Lower lobe of right lung (tissue), 2 donors: ENCODE results near the gene FADS2. TPM values are rescaled to one million over a fixed set of nuclear protein-coding genes. Genes with fewer than 3 reads are reported as not detected.

ENCODE experiments used
- ATAC-seq, 2 donors: fragments of 200-7000 bp; cut with Tn5 transposase; one replicate each; pipeline ENCODE4 v1.9.1; 2020 to 2022; ENCODE audit warnings: mild to moderate bottlenecking in 2 of 2, moderate library complexity in 2 of 2
- DNase-seq: peaks from one replicate; pipeline ENCODE4 v3.0.0-alpha.2; 2020
- H3K27ac ChIP-seq: fragments of 200-600 bp; one replicate; pipeline ENCODE4 v1.8.0; 2022
- H3K27me3 ChIP-seq: fragments of 200-600 bp; one replicate; pipeline ENCODE4 v1.8.0; 2022; ENCODE audit warnings: low read depth
- H3K36me3 ChIP-seq: fragments of 200-600 bp; one replicate; pipeline ENCODE4 v1.8.0; 2022; ENCODE audit warnings: mild to moderate bottlenecking
- H3K4me1 ChIP-seq: fragments of 200-600 bp; one replicate; pipeline ENCODE4 v1.8.0; 2022
- H3K4me3 ChIP-seq: fragments of 200-600 bp; one replicate; pipeline ENCODE4 v1.8.0; 2022; ENCODE audit warnings: mild to moderate bottlenecking
- H3K9me3 ChIP-seq: fragments of 200-600 bp; one replicate; pipeline ENCODE4 v1.8.0; 2022
- CTCF ChIP-seq: fragments of 200-600 bp; IDR thresholded peaks from one replicate; pipeline ENCODE4 v1.8.0; 2022; ENCODE audit warnings: antibody characterized with exemption, mild to moderate bottlenecking
- intact Hi-C: fragments of 100-400 bp; cut with DNase I; formaldehyde crosslinking; loops from one replicate; pipeline ENCODE4 v1.11.0; 2022
- total RNA-seq: library from RNA; stranded (reverse); fragmentation: NEBNext Ultra II Directional; extraction: Animal tissue kit (Norgen Biotek cat#: 25700); gene quantifications from one replicate; pipeline ENCODE4 v1.2.1, GENCODE V29; 2021
- donor health status: DM: no; HTN: yes; CAD: no; lungs with severe emphysema.

Gene FADS2
- total RNA-seq, 1 donor from 2014 or later = 82.0 TPM

GRCh38 chr11:61907282-61907681 lies 79.2 kb downstream of the FADS2 start:
- Histone ChIP-seq H3K9me3 (no peaks in the 10 kb centered on the region), H3K4me3 (no peak overlapping the region), H3K27ac (no peak overlapping the region), H3K36me3 (peaks cover 29% of the 10 kb centered on the region), H3K27me3 (no peaks in the 10 kb centered on the region), H3K4me1 (peaks cover 20% of the 10 kb centered on the region)
- no peak for TF ChIP-seq CTCF
- ATAC-seq = no peak
- DNase-seq = no peak
- intact Hi-C loops = no loop called here

DNA sequence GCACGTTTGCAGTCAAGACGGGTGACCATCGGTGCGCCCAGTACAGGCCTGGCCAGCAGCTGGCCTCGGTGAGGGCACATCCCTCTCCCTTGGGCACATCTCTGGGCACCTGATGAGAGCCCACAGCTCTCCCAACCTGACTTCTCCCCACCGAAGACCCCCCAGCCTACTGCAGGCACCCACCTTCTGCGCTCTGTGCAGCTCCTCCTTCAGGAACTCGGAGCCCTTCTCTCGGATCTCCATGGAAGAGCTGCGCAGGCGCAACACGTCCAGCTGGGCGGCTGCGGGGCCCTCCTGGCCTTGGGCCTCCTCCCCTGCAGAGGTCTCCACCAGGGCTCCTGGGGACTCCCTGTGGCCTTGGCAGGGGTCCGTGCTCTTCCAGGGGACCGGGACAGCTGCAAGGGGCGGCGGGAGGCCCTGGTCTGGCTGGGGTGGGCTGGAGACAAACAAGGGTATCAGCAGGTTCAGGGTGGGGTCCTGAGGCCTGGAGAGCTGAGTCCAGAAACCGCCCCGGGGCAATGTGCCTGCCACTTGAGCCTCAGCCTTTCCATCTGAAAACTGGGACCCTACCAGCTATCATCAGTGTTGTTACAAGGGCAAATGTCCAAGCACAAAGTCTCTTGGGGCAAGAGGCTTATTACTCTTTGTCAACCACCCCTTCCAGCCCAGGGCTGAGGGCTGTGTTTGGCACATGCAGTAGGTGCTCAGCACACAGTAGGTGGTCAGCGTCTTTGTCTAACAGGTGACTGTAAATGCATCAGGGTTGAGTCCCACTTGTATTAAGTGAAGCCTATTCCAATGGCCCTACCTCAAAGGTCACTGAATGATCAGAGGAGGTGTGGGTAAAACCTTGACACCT lies 80.0 kb downstream of the FADS2 start:
- Histone ChIP-seq H3K4me1 (peaks cover 25% of the 10 kb centered on the region), H3K36me3 (peaks cover 29% of the 10 kb centered on the region), H3K27me3 (no peaks in the 10 kb centered on the region), H3K9me3 (no peaks in the 10 kb centered on the region), H3K27ac (no peak overlapping the region), H3K4me3 (no peak overlapping the region)
- DNase-seq = no peak
- intact Hi-C loops = no loop called here
- ATAC-seq = no peak
- TF ChIP-seq CTCF = no peak

GRCh38 chr11:61908730-61909316 lies 80.7 kb downstream of the FADS2 start:
- intact Hi-C loops = no loop called here
- no peak overlapping the region for H3K4me3 ChIP-seq
- DNase-seq (no peak), ATAC-seq (no peak)
- H3K4me1 ChIP-seq = peaks cover 25% of the 10 kb centered on the region
- TF ChIP-seq CTCF = no peak
- no peak overlapping the region for H3K27ac ChIP-seq
- no peaks in the 10 kb centered on the region for H3K27me3 ChIP-seq
- no peaks in the 10 kb centered on the region for H3K9me3 ChIP-seq
- H3K36me3 ChIP-seq = peaks cover 29% of the 10 kb centered on the region

- no peak for TF ChIP-seq CTCF
- Histone ChIP-seq H3K27ac (no peak overlapping the region), H3K4me1 (peaks cover 25% of the 10 kb centered on the region), H3K27me3 (no peaks in the 10 kb centered on the region), H3K4me3 (no peak overlapping the region), H3K36me3 (peaks cover 19% of the 10 kb centered on the region), H3K9me3 (no peaks in the 10 kb centered on the region)
- peak; percentile 24 for DNase-seq
- intact Hi-C loops = no loop called here
- ATAC-seq = no peak
Measured at GRCh38 chr11:61910187-61911127, 82.4 kb downstream of the FADS2 start.

DNA sequence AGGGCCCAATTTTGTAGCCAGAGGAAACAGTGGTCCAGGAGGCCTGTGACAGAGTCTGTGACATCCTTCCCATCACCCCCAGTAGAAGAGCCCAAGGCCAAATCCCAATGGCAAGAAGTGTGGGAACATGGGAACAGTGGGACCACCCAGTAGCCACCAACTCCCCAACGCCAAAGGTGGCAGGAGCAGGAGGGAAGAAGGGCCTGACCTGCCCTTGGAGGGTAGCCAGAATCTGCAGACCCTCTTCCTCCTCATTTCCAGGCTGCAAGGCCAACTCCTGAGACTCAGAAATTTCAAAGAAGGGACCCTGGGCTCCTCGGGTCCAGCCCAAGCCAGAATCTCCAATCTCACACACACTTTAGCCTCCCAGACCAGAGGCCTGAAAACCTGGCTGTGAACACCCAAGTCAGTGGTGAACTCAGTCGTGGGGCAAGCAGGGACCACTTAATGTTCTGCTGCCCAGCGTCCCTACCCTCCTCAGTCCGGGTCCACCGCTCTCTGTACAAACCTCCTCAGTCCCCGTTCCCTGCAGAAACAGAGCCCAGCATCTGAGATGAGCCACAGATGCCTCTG lies 83.1 kb downstream of the FADS2 start:
- TF ChIP-seq CTCF = no peak
- Histone ChIP-seq H3K36me3 (peaks cover 11% of the 10 kb centered on the region), H3K4me3 (no peak overlapping the region), H3K9me3 (no peaks in the 10 kb centered on the region), H3K27ac (no peak overlapping the region), H3K4me1 (peaks cover 25% of the 10 kb centered on the region), H3K27me3 (peaks cover 1% of the 10 kb centered on the region)
- no peak for ATAC-seq
- intact Hi-C loops = no loop called here
- DNase-seq = peak; percentile 23
